AG04450 (cell line): ENCODE measurements around the gene ANKRD22. TPM values are rescaled to one million over a fixed set of nuclear protein-coding genes. Genes with fewer than 3 reads are reported as not detected.

Source experiments
- CTCF ChIA-PET: fragments of 300-600, 350-600 bp; formaldehyde crosslinking; extraction: SDS; loops from one replicate; lab custom pipeline; 2022; ENCODE audit warnings: antibody characterized with exemption, inconsistent platforms; lab: Charles Lee
- POLR2A ChIA-PET: fragments of 350-600 bp; formaldehyde crosslinking; extraction: SDS; loops from one replicate; lab custom pipeline; 2021; ENCODE audit warnings: antibody characterized with exemption, inconsistent platforms; lab: Yijun Ruan, JAX
- DNase-seq: peaks from one replicate; pipeline ENCODE4 v3.0.0-alpha.2; 2011; ENCODE audit warnings: low read depth, low spot score
- H3K27ac ChIP-seq: one replicate; pipeline ENCODE4 v1.5.1; 2012; ENCODE audit warnings: low read depth, low read length, control low read depth
- H3K27me3 ChIP-seq: one replicate; pipeline ENCODE4 v1.6.0; 2012; ENCODE audit warnings: low read length; ENCODE audit not compliant: control insufficient read depth, insufficient read depth
- H3K4me3 ChIP-seq: 2 replicates; pipeline ENCODE4 v1.5.1; 2011; ENCODE audit warnings: mild to moderate bottlenecking, low read depth, low read length, control low read depth
- H3K9me3 ChIP-seq: 2 replicates; pipeline ENCODE4 v1.5.1; 2012; ENCODE audit warnings: low read length; ENCODE audit not compliant: control insufficient read depth, insufficient read depth
- polyA plus RNA-seq: library from polyadenylated mRNA; depleted of rRNA; stranded (reverse); fragments of >200 nt; gene quantifications from 2 replicates; pipeline ENCODE4 v1.2.3, GENCODE V29; 2011; rRNA removed
- TF ChIP-seq, protein P1 (sequence below): IDR thresholded peaks from 2 replicates; pipeline ENCODE4 v1.5.1; 2011; ENCODE audit warnings: low read depth, low read length, control low read depth, inconsistent platforms

The ANKRD22 gene
- polyA plus RNA-seq, 1 experiment, result not detected

DNA sequence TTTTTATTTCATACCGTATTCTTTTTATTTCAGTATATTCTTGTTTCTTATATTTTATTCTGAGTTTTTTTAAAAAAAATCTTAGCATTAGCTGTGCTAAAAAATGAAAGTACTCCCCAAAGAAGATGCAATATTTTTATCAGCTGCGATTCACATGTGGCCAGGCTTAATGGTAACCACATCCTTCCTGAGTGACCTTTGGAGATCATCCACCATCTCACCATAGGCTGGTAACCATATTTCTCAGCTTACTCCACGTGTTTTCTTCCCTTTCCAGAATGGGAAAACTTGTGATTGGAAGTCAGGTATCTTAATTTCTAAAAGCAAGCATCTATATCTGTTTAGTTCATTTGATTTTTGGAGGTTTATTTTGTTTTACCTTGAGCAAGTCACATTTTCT lies 67.9 kb downstream of the ANKRD22 start:
- Histone ChIP-seq H3K9me3 (no peaks in the 10 kb centered on the region), H3K27ac (no peak overlapping the region), H3K27me3 (no peaks in the 10 kb centered on the region), H3K4me3 (no peak overlapping the region)
- TF ChIP-seq, protein P1, sequence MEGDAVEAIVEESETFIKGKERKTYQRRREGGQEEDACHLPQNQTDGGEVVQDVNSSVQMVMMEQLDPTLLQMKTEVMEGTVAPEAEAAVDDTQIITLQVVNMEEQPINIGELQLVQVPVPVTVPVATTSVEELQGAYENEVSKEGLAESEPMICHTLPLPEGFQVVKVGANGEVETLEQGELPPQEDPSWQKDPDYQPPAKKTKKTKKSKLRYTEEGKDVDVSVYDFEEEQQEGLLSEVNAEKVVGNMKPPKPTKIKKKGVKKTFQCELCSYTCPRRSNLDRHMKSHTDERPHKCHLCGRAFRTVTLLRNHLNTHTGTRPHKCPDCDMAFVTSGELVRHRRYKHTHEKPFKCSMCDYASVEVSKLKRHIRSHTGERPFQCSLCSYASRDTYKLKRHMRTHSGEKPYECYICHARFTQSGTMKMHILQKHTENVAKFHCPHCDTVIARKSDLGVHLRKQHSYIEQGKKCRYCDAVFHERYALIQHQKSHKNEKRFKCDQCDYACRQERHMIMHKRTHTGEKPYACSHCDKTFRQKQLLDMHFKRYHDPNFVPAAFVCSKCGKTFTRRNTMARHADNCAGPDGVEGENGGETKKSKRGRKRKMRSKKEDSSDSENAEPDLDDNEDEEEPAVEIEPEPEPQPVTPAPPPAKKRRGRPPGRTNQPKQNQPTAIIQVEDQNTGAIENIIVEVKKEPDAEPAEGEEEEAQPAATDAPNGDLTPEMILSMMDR, result no peak
- ChIA-PET POLR2A (no interaction called here), CTCF (no interaction called here)
- DNase-seq, result no peak

DNA sequence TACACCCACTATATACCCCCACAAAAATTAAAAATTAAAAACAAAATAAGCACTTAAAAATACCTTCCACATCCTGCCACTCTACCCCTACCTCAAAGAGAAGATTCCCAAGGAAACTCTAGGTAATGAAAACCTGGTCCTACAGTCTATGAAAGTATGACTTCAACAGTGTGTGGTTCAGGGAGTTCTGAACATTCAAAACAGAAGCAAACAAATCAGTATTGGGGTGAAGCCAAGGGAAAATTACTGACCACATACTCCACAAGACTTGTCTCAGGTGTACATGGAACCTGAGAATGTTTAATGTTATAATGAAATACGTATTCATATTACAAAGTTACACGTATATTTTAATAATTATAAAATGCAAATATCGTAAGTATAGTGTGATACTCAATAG lies 69.4 kb downstream of the ANKRD22 start:
- no peak overlapping the region for H3K4me3 ChIP-seq
- no peak for DNase-seq
- H3K27me3 ChIP-seq, result peaks cover 2% of the 10 kb centered on the region
- no peak overlapping the region for H3K27ac ChIP-seq
- POLR2A ChIA-PET, result no interaction called here
- no peaks in the 10 kb centered on the region for H3K9me3 ChIP-seq
- TF ChIP-seq, protein P1, result no peak
- CTCF ChIA-PET, result interaction anchor here (0.6 kb wide), 1 partner anchor 1843 kb away, joined by 6 read pairs; no protein-coding TSS in a partner anchor

DNA sequence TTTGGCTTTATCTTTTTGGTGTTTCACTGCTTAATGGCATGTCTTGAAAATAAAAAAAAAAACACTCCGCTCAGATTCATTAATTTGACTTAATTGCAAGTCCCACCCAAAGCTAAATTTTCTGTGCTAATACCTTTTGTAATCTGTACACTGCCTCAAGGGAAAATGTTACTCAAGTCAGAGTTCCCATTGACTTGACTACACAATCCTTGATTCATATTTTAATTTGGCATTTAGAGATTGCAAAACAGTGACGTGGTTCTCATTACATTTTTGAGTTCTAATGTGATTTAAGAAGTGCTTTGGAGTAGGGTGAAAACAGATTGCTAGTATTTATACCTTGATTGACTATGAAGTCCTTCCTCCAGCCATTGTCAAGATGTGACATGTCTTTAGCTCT lies 70.4 kb downstream of the ANKRD22 start:
- H3K4me3 ChIP-seq, result no peak overlapping the region
- ChIA-PET CTCF (no interaction called here), POLR2A (no interaction called here)
- no peak overlapping the region for H3K27ac ChIP-seq
- H3K9me3 ChIP-seq, result no peaks in the 10 kb centered on the region
- no peak for DNase-seq
- TF ChIP-seq, protein P1, result no peak
- peaks cover 2% of the 10 kb centered on the region for H3K27me3 ChIP-seq

Other genes with a start within 250 kb of the ANKRD22 start
- not detected in 2 replicates for gene LIPF, start 187.4 kb downstream of the ANKRD22 start, polyA plus RNA-seq
- not detected in 2 replicates for gene LIPK, start 145.6 kb downstream of the ANKRD22 start, polyA plus RNA-seq
- gene LIPN, start 91.8 kb downstream of the ANKRD22 start, polyA plus RNA-seq, result not detected in 2 replicates
- gene LIPM, start 49.1 kb downstream of the ANKRD22 start, polyA plus RNA-seq, result not detected in 2 replicates
- 41.6 and 50.3 TPM in 2 replicates for gene STAMBPL1, start 28.4 kb upstream of the ANKRD22 start, polyA plus RNA-seq
- 815 and 1,080 TPM in 2 replicates for gene ACTA2, start 100.9 kb upstream of the ANKRD22 start, polyA plus RNA-seq
- 67.0 and 78.4 TPM in 2 replicates for gene FAS, start 139.0 kb upstream of the ANKRD22 start, polyA plus RNA-seq